Renal pelvis (tissue), 4 donors: Measurements from ENCODE around the gene EPC2. TPM values are rescaled to one million over a fixed set of nuclear protein-coding genes. Genes with fewer than 3 reads are reported as not detected.
"Not testable (repeated sequence)": the region's sequence is repeated elsewhere in the genome, so short reads cannot be mapped to it uniquely, and the experiment has no call there.

Source experiments
- DNase-seq: peaks from one replicate; pipeline ENCODE4 v3.0.0-alpha.2; 2013
- polyA plus RNA-seq, 3 donors: library from polyadenylated mRNA; unstranded; fragments of 120-200 nt; gene quantifications; one replicate each; pipeline ENCODE4 v1.2.1, GENCODE V29; 2013; ENCODE audit not compliant: insufficient read length in 3 of 3

EPC2 gene
- polyA plus RNA-seq, 3 donors, result 43.4 to 44.9 (median 43.7) TPM

DNA sequence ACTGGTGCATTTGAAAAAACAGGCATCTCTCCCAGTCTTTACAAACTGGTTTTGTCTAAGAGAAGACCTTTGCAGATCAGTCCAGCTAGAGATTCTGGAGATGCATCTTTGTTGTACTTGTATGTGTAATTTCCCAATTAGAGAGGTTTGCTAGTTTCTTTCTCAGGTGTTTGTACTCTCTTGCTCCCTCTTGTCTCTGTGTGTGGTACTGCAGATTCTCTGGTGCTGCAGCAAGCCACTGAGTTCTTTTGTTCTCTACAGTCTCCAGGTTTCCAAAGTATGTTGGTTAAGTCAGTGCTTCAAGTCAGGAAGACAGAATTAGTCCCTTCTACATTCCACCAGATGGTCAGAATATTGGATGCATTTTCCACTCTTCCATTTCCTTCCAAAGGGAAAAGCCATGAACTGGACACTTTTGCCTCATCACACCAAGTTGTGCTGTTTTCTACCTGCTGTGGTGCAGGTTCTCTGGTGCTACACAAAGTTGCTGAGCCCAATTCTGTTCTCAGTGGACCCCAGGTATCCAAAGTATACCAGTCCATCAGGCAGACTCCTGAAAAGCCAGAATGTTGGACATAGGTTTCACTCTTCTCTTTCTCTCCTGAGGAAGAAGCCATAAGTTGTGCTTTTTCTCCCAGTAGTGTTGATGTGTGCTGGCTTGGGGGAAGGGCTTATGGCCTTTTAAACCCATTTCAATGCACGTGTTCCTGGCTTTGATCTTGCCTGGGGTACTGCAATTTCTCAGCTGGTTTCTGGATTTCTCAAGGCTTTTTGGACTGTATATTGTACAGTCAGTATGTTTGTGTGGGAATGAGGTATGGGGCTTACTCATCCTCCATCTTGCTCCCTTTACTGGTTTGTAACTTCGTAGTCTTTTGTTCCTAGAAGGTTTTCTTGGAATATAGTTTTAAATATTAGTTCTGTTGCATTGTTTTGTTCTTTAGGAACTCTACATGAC lies 29.8 kb downstream of the EPC2 start:
- DNase-seq, result no peak

DNA sequence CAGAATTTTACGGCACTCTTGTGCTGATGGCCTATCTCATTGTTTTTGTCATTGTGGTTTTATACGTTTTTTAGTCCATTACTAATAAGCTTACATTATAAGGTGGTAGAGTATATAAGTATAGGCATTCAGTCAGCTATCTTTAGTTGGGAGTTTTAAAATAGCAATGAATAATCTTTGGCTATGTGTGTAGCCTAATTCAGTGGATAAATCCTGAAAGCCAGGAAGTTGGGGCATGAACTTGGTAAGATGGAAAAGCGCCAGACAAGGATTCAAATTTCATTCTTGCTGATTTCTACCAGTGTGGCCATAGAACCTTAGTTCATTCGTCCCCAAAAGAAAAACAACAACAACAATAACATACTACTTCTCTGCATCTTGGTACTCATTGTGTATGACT lies 31.2 kb downstream of the EPC2 start:
- no peak for DNase-seq

DNA sequence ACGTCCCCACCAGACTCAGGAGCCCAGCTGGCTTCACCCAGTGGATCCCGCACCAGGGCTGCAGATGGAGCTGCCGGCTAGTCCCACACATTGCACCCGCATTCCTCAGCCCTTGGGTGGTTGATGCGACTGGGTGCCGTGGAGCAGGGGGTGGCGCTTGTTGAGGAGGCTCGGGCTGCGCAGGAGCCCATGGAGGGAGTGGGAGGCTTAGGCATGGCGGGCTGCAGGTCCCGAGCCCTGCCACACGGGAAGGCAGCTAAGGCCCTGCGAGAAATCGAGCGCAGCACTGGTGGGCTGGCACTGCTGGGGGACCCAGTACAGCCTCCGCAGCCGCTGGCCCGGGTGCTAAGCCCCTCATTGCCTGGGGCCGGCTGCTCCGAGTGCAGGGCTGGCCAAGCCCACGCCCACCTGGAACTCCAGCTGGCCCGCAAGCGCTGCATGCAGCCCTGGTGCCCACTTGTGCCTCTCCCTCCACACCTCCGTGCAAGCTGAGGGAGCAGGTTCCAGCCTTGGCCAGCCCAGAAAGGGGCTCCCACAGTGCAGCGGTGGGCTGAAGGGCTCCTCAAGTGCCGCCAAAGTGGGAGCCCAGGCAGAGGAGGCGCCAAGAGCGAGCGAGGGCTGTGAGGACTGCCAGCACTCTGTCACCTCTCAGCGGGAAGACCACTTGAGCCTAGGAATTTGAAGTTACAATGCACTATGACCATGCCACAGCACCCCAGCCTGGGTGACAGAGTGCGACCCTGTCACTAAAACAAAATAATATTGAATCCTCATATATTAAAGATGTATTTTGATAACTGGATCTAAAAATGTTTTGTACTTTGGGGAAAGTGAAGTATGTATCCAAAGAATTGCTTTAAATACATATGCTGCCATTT lies 34.0 kb downstream of the EPC2 start:
- DNase-seq, result not testable (repeated sequence)

DNA sequence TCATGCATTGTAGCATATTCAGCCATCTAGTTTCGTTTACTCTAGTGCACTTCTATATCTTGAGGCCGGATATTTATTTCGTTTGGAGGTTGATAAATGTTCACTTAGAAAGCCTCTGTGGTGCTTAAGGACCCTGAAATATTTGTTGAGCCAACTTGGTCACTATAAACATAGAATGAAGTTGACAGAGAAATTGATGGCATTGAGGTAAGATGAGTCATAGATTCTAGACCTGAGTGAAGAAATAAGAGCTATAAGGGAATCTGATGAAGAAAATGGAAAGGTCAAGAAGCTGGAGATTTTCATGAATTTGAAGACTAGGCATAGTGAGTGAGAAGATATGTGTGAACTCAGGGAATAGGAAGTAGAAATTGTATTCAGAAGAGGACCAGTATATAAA lies 35.9 kb downstream of the EPC2 start:
- no peak for DNase-seq

DNA sequence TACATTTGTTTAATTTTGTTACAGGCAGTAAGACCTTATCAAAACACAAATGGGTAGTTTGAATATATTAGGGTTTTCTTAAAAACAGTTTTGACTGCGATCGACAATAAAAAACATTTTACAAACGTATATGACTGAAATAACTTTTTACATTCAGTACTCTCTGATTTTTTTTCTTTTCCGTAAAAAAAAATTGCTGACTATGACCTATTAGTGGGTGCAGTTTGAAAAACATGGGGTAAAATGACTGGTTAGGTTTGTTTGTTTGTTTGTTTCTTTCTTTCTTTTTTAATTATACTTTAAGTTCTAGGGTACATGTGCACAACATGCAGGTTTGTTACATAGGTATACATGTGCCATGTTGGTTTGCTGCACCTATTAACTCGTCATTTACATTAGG lies 36.9 kb downstream of the EPC2 start:
- DNase-seq, result no peak

DNA sequence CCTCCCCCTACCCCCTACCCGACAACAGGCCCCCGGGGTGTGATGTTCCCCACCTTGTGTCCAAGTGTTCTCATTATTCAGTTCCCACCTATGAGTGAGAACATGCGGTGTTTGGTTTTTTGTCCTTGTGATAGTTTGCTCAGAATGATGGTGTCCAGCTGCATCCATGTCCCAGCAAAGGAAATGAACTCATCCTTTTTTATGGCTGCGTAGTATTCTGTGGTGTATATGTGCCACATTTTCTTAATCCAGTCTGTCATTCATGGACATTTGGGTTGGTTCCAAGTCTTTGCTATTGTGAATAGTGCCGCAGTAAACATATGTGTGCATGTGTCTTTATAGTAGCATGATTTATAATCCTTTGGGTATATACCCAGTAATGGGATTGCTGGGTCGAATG lies 37.3 kb downstream of the EPC2 start:
- DNase-seq, result not testable (repeated sequence)

DNA sequence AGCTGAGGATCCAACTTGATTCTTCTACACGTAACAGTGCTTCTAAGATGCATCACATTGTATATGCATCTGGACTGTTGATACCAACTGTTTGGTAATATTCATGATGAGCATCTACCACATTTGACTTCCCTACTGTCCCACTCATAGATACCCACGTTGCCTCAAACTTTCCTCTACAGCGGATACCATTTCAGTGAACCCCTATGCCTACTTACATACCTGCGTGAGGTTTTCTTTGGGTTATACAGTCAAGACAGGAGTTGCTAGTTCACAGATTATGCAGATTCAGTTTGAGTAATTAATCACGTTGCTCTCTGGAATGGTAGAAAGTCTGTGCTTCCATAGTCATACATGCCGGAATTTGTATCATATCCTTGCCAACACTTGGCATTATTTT lies 40.0 kb downstream of the EPC2 start:
- DNase-seq, result no peak

DNA sequence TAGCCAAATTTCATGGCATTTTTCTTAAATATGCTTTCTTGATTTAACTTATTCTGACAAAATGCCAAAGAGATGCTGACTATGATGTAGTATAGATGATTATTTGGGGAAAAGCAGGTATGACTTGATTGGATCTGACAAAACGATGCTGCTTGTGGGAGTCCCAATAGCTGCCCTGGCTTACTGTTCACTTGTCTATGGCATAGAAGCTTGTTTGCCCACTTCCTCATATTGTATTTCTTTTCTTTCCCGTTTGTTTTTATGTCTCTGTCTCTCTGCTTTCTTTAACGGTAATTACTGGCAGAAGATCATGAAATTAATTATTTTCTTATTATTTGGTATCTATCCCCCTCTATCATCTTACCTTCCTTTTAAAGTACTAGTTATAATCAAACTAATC lies 43.0 kb downstream of the EPC2 start:
- no peak for DNase-seq

DNA sequence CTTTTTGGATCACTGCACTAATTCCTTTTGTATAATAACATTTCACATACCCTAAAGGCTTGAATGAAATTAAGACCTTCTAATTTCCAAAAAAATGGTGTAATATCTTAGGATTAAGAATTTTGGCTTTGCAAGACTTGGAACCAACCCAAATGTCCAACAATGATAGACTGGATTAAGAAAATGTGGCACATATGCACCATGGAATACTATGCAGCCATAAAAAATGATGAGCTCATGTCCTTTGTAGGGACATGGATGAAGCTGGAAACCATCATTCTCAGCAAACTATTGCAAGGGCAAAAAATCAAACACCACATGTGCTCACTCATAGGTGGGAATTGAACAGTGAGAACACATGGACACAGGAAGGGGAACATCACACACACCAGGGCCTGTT lies 43.5 kb downstream of the EPC2 start:
- not testable (repeated sequence) for DNase-seq

DNA sequence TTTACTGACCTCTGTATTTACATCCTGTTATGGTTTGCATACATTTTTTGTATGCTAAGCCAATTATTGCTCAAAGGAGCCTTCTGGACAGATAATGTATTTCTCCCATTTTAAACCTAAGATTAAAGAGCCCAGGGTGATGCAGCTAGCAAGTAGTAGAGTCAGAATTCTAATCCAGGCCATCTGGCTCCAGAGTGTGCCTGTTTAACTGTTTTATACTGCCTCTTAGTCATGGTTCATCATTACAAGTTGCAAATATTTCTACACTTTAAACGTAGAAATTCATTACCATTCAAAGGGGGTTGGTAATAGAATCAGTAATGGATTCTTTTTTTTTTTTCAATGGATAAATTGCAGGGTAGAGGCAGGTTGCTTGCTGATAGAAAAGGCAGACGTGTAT lies 52.4 kb downstream of the EPC2 start:
- no peak for DNase-seq

DNA sequence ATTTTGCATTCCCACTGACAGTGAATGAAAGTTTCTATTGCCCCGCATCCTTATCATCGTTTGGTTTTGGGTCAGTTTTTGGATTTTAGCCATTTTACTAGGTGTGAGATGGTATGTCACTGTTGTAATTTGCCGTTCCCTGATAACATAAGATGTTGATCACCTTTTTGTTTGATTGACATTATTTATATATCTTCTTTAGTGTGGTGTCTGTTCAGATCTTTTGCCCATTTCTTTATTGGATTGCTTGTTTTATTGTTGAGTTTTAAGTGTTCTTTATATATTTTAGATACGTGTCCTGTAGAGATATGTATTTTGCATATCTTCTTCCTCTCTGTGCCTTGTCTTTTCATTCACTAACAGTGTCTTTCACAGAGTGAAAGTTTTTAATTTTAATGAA lies 55.3 kb downstream of the EPC2 start:
- no peak for DNase-seq

DNA sequence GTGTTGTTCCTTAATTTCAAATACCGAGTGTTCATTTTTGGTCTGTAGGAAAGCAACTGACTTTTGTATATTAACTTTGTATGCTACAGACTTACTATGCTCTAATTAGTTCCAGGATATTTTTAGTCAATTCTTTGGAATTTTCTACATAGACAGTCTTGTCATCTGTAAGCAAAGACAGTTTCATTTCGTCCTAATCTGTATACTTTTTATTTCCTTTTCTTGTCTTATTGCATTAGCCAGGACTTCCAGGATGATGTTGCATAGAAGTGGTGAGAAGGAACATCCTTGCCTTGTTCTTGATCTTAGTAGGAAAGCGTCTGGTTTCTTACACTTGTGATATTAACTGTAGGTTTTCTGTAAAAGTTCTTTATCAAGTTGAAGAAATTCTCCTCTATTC lies 56.5 kb downstream of the EPC2 start:
- no peak for DNase-seq

DNA sequence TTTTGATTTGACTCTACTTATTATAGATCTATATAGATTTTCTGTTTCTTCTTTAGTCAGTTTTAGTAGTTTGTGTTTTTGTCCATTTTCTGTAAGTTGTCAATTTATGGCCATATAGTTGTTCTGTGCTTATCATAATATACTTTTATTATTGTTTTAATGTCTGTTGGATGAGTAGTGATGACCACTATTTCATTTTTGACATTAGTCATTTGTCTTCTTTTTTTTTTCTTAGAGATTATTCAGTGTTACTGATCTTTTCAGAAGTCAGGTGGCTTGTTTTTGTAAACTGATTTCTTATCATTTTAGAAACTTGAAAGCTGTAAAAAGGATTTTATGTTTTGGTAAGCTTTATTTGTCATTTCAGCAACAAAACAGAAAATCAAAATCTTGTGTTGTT lies 57.3 kb downstream of the EPC2 start:
- no peak for DNase-seq

DNA sequence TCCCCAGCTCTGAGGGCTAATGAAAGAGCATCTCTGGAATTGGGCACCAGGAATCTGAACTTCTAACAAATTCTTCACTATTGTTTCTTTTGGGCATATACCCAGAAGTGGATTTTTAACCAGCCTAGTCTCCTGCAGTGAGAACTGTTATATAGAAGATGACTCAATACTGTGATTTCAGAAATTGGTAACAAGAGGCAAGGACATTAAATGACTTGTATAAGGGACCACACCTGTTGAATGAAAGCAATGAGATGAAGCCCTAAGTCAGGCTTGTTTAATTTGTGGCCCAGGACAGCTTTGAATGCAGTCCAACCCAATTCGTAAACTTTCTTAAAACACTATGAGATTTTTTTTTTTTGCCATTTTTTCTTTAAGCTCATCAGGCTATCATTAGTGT lies 57.9 kb downstream of the EPC2 start:
- DNase-seq, result no peak

DNA sequence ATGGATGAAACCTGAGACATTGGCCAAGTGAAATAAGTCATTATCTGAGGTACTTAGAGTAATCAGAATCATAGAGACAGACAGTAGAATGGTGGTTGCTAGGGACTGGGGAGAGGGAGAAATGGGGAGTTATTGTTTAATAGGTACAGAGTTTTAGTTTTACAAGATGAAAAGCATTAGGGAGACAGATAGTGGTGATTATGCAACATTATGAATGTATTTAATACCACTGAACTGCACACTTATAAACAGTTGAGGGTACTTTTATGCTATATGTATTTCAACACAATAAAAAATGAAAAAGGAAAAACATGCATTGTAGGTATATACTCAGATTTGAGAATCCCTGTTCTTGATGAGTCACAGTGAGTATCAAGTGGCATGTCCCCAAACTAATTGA lies 59.7 kb downstream of the EPC2 start:
- no peak for DNase-seq

DNA sequence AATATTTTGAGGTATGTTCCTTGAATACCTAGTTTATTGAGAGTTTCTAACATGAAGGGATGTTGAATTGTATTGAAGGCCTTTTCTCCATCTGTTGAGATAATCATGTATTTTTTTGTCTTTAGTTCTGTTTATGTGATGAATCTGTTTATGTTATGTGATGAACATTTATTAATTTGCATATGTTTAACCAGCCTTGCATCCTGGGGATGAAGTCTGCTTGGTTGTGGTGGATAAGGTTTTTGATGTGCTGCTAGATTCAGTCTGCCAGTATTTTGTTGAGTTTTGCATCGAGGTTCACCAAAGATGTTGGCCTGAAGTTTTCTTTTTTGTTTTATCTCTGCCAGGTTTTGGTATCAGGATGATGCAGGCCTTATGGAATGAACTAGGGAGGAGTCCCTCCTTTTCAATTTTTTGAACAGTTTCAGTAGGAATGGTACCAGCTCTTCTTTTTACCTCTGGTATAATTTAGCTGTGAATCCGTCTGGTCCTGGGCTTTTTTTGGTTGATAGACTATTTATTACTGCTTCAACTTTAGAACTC lies 71.9 kb downstream of the EPC2 start:
- DNase-seq, result no peak

DNA sequence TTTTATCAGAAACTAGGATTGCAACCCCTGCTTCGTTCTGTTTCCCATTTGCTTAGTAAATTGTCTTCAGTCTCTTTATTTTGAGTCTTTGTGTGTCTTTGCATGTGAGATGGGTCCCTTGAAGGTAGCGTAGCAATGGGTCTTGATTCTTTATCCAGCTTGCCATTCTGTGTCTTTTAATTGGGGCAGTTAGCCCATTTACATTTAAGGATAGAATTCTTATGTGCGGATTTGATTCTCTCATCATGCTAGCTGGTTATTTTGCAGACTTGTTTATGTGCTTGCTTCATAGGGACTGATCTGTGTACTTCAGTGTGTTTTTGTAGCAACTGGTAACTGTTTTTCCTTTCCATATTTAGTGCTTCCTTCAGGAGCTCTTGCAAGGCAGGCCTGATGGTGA lies 73.5 kb downstream of the EPC2 start:
- no peak for DNase-seq

DNA sequence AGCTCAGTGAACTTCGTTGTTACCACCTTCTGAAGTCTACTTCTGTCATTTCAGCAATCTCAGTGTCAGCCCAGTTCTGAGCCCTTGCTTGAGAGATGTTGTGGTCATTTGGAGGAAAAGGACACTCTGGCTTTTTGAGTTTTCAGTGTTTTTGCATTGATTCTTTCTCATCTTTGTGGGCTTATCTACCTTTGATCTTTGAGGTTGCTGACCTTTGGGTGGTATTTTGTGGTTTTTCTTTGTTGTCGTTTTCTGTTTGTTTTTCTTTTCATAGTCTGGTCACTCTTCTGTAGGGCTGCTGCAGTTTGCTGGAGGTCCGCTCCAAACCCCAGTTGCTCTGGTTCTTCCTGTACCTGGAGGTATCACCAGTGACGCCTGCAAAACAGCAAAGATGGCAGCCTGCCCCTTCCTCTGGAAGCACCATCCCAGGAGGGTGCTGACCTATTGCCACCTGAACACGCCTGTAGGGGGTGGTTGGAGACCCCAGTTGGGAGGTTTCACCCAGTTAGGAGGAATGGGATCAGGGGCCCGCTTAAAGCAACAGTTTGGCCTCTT lies 74.7 kb downstream of the EPC2 start:
- DNase-seq, result no peak

DNA sequence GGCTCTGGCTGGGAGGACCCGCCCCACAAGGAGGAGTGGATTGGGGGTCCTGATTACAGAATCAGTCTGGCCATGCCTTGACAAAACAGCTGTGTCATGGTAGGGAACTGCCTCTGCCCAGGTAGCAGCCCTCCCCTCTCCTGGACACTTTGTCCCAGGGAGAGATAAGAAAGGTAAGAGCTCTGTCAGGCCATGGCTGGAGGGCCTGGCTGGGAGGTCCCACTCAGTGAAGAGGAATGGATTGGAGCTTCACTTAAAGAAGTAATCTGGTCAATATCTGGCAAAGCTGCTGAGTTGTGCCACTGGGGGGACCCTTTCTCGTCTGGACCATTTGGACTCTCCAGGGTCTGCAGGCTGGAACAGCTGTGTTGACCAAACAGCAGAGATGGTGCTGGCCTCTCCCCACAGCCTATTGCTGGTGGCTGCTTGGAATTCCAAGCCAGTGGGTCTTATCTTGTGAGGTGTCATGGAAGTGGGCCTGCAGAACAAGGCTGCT lies 75.4 kb downstream of the EPC2 start:
- DNase-seq, result no peak

DNA sequence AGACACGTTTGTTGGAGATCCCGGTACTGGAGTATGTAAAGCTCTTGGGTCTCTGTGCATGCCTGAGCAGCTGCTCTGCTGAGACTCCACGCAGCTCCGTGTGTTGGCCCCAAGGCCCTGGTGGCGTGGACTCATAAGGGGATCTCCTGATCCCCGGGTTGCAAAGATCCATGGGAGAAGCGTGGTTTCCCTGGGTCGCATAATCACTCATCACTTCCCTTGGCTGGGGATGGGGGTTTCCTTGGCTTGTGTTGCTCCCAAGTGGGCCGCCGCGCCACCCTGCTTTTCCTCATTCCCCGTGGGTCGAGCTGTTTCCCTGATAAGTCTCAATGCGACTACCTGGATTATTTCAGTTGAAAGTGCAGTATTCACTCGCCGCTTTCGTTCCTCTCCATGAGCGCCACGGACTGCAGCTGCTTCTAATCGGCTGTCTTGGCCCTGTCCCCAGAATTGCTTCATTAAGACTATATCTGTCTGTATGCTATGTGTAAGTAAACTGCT lies 76.0 kb downstream of the EPC2 start:
- peak; percentile 5 for DNase-seq

DNA sequence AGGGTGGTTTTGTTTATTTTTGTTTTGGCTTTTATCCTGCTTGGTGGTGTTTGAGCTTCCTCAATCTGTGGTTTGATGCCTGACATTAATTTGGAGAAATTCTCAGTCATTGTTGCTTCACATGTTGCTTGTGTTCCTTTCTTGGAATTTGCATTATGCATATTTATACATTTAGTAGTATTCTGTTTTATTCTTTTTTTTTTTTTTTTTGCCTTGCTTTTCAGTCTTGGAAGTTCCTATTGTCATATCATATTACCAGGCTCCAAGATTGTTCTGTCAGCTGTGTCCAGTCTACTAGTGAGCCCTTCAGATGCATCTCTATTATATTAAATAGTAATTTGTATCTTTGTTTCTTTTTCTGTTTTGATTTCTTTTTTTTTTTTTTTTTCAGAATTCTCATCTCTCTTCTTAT lies 77.0 kb downstream of the EPC2 start:
- DNase-seq, result no peak
